ENCODE measurements around the gene ITGA6. TPM values are rescaled to one million over a fixed set of nuclear protein-coding genes. Genes with fewer than 3 reads are reported as not detected.

Gene ITGA6
- total RNA-seq, 2 experiments from 2014 or later, result 0.38 TPM; not detected in 1

GRCh38 chr2:172456002-172456401 is 28.6 kb downstream of the ITGA6 start:
- no peaks in the 10 kb centered on the region for H3K79me2 ChIP-seq (ENCODE audit: insufficient read depth, low read depth, low read length)
- BruUV-seq (replicated peaks), result no TSS peak
- no peaks in the 10 kb centered on the region for H3K36me3 ChIP-seq (ENCODE audit: insufficient read depth, low read length)
- no peaks in the 10 kb centered on the region for H3K9me3 ChIP-seq (ENCODE audit: low read length)
- POLR2A ChIA-PET, result interaction anchor here (0.5 to 0.6 kb wide), 2 partner anchors 144 to 252 kb away, joined by 3 read pairs; no protein-coding TSS in a partner anchor
- H2AFZ ChIP-seq (ENCODE audit: low read length), result no peak overlapping the region
- no peak overlapping the region for H3K4me3 ChIP-seq (ENCODE audit: low read depth, low read length, poor library complexity, severe bottlenecking)
- H3K4me2 ChIP-seq (ENCODE audit: low read length), result no peak overlapping the region
- no peak for TF ChIP-seq EZH2phosphoT487 (IDR thresholded peaks at IDR 0.05; ENCODE audit: borderline replicate concordance, low read depth, low read length)
- TF ChIP-seq CTCF (conservative IDR thresholded peaks at IDR 0.05; ENCODE audit: low read length), result no peak
- DNase-seq (ENCODE audit: low spot score), result no peak
- H3K4me1 ChIP-seq (ENCODE audit: insufficient read depth, low read length, poor library complexity, severe bottlenecking), result no peaks in the 10 kb centered on the region
- H4K20me1 ChIP-seq (ENCODE audit: insufficient read depth, low read length), result no peaks in the 10 kb centered on the region
- H3K9me2 ChIP-seq (ENCODE audit: insufficient read depth, low read length), result no peaks in the 10 kb centered on the region
- intact Hi-C loops (cut with micrococcal nuclease; ENCODE audit: unreplicated experiment), result no loop called here
- CTCF ChIA-PET (ENCODE audit: unreplicated experiment), result no interaction called here
- H3K27ac ChIP-seq (ENCODE audit: low read depth, low read length, poor library complexity, severe bottlenecking), result no peak overlapping the region

- POLR2A ChIA-PET, result interaction anchor here (0.7 to 1.3 kb wide), 4 partner anchors 11 to 282 kb away, joined by 3 to 7 read pairs (median 4); no protein-coding TSS in a partner anchor
- no peak overlapping the region for H3K27ac ChIP-seq (ENCODE audit: low read depth, low read length, poor library complexity, severe bottlenecking)
Measured at GRCh38 chr2:172457536-172457935, 30.1 kb downstream of the ITGA6 start.

More at GRCh38 chr2:172457536-172457935, 30.1 kb downstream of the ITGA6 start:
- H3K9me3 ChIP-seq (ENCODE audit: low read length), result no peaks in the 10 kb centered on the region
- no peaks in the 10 kb centered on the region for H3K36me3 ChIP-seq (ENCODE audit: insufficient read depth, low read length)
- H4K20me1 ChIP-seq (ENCODE audit: insufficient read depth, low read length), result no peaks in the 10 kb centered on the region
- CTCF ChIA-PET (ENCODE audit: unreplicated experiment), result no interaction called here
- no peak overlapping the region for H2AFZ ChIP-seq (ENCODE audit: low read length)
- BruUV-seq (replicated peaks), result no TSS peak
- H3K4me1 ChIP-seq (ENCODE audit: insufficient read depth, low read length, poor library complexity, severe bottlenecking), result peaks cover 3% of the 10 kb centered on the region
- no peaks in the 10 kb centered on the region for H3K9me2 ChIP-seq (ENCODE audit: insufficient read depth, low read length)
- no peaks in the 10 kb centered on the region for H3K79me2 ChIP-seq (ENCODE audit: insufficient read depth, low read depth, low read length)
- TF ChIP-seq CTCF (conservative IDR thresholded peaks at IDR 0.05; ENCODE audit: low read length), result no peak
- TF ChIP-seq EZH2phosphoT487 (IDR thresholded peaks at IDR 0.05; ENCODE audit: borderline replicate concordance, low read depth, low read length), result no peak
- no peak overlapping the region for H3K4me2 ChIP-seq (ENCODE audit: low read length)
- intact Hi-C loops (cut with micrococcal nuclease; ENCODE audit: unreplicated experiment), result no loop called here
- no peak overlapping the region for H3K4me3 ChIP-seq (ENCODE audit: low read depth, low read length, poor library complexity, severe bottlenecking)
- DNase-seq (ENCODE audit: low spot score), result no peak

Data from OCI-LY7 (cell line).